T47D (cell line): Measurements from ENCODE around the gene NPFFR1.

Experiments
- DNase-seq, 2 experiments: peaks; one replicate each; pipeline versions ENCODE4 v3.0.0 to v3.0.0-alpha.2; 2011 to 2012; ENCODE audit warnings: low read depth in 1 of 2, low spot score in 1 of 2
- JUND ChIP-seq: IDR thresholded peaks from 2 replicates; pipeline ENCODE4 v1.6.1; 2012; ENCODE audit warnings: low read depth
- in situ Hi-C: cut with HindIII; loops from 2 replicates; pipeline ENCODE4 v1.10.0; 2016; ENCODE audit warnings: low sequenced_read_pairs, low pct_unique_long_range_greater_than_20kb

NPFFR1 gene

GRCh38 chr10:70308121-70309060 is 24.6 kb upstream of the NPFFR1 start:
- no peak for DNase-seq
- in situ Hi-C loops = no loop called here
- no peak for TF ChIP-seq JUND

GRCh38 chr10:70306886-70307520 is 23.2 kb upstream of the NPFFR1 start:
- no peak for TF ChIP-seq JUND
- DNase-seq = no peak
- in situ Hi-C loops = no loop called here

GRCh38 chr10:70306181-70306705 is 22.4 kb upstream of the NPFFR1 start:
- no peak for DNase-seq
- in situ Hi-C loops = no loop called here
- no peak for TF ChIP-seq JUND

GRCh38 chr10:70303730-70304129 is 19.9 kb upstream of the NPFFR1 start:
- in situ Hi-C loops = no loop called here
- no peak for DNase-seq
- TF ChIP-seq JUND = no peak

- no peak for TF ChIP-seq JUND
- in situ Hi-C loops = no loop called here
- DNase-seq = no peak
Observed at GRCh38 chr10:70302292-70302691, 18.5 kb upstream of the NPFFR1 start.

- no peak for TF ChIP-seq JUND
- no peak for DNase-seq
- in situ Hi-C loops = no loop called here
Observed at GRCh38 chr10:70300908-70301597, 17.2 kb upstream of the NPFFR1 start.

- no peak for DNase-seq
- no peak for TF ChIP-seq JUND
- in situ Hi-C loops = no loop called here
Observed at GRCh38 chr10:70300461-70300860, 16.7 kb upstream of the NPFFR1 start.

GRCh38 chr10:70299876-70300275 is 16.1 kb upstream of the NPFFR1 start:
- no peak for TF ChIP-seq JUND
- no peak for DNase-seq
- in situ Hi-C loops = no loop called here

- in situ Hi-C loops = no loop called here
- DNase-seq = no peak
- TF ChIP-seq JUND = no peak
Observed at GRCh38 chr10:70298393-70298792, 14.6 kb upstream of the NPFFR1 start.

GRCh38 chr10:70297224-70297623 is 13.4 kb upstream of the NPFFR1 start:
- in situ Hi-C loops = no loop called here
- TF ChIP-seq JUND = no peak
- no peak for DNase-seq

- no peak for TF ChIP-seq JUND
- DNase-seq = no peak
- in situ Hi-C loops = no loop called here
Observed at GRCh38 chr10:70296406-70296899, 12.6 kb upstream of the NPFFR1 start.

GRCh38 chr10:70295926-70296325 is 12.1 kb upstream of the NPFFR1 start:
- no peak for DNase-seq
- TF ChIP-seq JUND = no peak
- in situ Hi-C loops = no loop called here

- in situ Hi-C loops = no loop called here
- TF ChIP-seq JUND = no peak
- no peak for DNase-seq
Observed at GRCh38 chr10:70295321-70295720, 11.5 kb upstream of the NPFFR1 start.
